ENCODE results near the gene DUSP10. TPM values are rescaled to one million over a fixed set of nuclear protein-coding genes. Genes with fewer than 3 reads are reported as not detected.

The DUSP10 gene
- polyA plus RNA-seq, 1 donor from 2014 or later: 2.0 TPM

- Histone ChIP-seq H3K9ac (ENCODE audit: low read length) (no peak overlapping the region), H3K27me3 (ENCODE audit: insufficient read depth, low read depth, low read length) (no peaks in the 10 kb centered on the region), H3K4me2 (ENCODE audit: low read length) (no peak overlapping the region), H3K79me2 (replicated peaks; ENCODE audit: insufficient read depth, low read length) (no peaks in the 10 kb centered on the region), H3K27ac (ENCODE audit: low read length) (no peak overlapping the region), H3K4me3 (ENCODE audit: low read length) (no peak overlapping the region), H3K9me3 (ENCODE audit: low read length) (no peaks in the 10 kb centered on the region), H3K36me3 (ENCODE audit: insufficient read depth, low read length) (no peaks in the 10 kb centered on the region), H4K20me1 (ENCODE audit: insufficient read depth) (no peaks in the 10 kb centered on the region), H2AFZ (ENCODE audit: low read depth, low read length) (no peak overlapping the region), H3K9me2 (ENCODE audit: insufficient read depth, low read length) (no peaks in the 10 kb centered on the region), H3F3A (ENCODE audit: insufficient read depth, low read length, poor library complexity, severe bottlenecking) (no peaks in the 10 kb centered on the region)
- TF ChIP-seq TAF1 (IDR thresholded peaks at IDR 0.05; ENCODE audit: low read depth) (no peak), SMC3 (conservative IDR thresholded peaks at IDR 0.05; ENCODE audit: poor library complexity) (no peak), EP300 (conservative IDR thresholded peaks at IDR 0.05; ENCODE audit: poor library complexity, severe bottlenecking) (no peak), POLR2AphosphoS5 (IDR thresholded peaks at IDR 0.05) (no peak), EZH2 (IDR thresholded peaks at IDR 0.05; ENCODE audit: borderline replicate concordance, insufficient read depth, low read length, poor library complexity, severe bottlenecking) (no peak), RAD21 (conservative IDR thresholded peaks at IDR 0.05) (no peak), MXI1 (conservative IDR thresholded peaks at IDR 0.05; ENCODE audit: poor library complexity, severe bottlenecking) (no peak), CTCF (IDR thresholded peaks at IDR 0.05; ENCODE audit: poor library complexity, severe bottlenecking) (no peak)
- TF ChIP-seq, protein P1, sequence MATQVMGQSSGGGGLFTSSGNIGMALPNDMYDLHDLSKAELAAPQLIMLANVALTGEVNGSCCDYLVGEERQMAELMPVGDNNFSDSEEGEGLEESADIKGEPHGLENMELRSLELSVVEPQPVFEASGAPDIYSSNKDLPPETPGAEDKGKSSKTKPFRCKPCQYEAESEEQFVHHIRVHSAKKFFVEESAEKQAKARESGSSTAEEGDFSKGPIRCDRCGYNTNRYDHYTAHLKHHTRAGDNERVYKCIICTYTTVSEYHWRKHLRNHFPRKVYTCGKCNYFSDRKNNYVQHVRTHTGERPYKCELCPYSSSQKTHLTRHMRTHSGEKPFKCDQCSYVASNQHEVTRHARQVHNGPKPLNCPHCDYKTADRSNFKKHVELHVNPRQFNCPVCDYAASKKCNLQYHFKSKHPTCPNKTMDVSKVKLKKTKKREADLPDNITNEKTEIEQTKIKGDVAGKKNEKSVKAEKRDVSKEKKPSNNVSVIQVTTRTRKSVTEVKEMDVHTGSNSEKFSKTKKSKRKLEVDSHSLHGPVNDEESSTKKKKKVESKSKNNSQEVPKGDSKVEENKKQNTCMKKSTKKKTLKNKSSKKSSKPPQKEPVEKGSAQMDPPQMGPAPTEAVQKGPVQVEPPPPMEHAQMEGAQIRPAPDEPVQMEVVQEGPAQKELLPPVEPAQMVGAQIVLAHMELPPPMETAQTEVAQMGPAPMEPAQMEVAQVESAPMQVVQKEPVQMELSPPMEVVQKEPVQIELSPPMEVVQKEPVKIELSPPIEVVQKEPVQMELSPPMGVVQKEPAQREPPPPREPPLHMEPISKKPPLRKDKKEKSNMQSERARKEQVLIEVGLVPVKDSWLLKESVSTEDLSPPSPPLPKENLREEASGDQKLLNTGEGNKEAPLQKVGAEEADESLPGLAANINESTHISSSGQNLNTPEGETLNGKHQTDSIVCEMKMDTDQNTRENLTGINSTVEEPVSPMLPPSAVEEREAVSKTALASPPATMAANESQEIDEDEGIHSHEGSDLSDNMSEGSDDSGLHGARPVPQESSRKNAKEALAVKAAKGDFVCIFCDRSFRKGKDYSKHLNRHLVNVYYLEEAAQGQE (IDR thresholded peaks at IDR 0.05; ENCODE audit: borderline replicate concordance): no peak
Observed at GRCh38 chr1:221663321-221663720, 78.6 kb downstream of the DUSP10 start.

- TF ChIP-seq EZH2 (IDR thresholded peaks at IDR 0.05; ENCODE audit: borderline replicate concordance, insufficient read depth, low read length, poor library complexity, severe bottlenecking) (no peak), SMC3 (conservative IDR thresholded peaks at IDR 0.05; ENCODE audit: poor library complexity) (no peak)
- H3K36me3 ChIP-seq (ENCODE audit: insufficient read depth, low read length): no peaks in the 10 kb centered on the region
Observed at GRCh38 chr1:221655766-221656305, 86.1 kb downstream of the DUSP10 start.

More at GRCh38 chr1:221655766-221656305, 86.1 kb downstream of the DUSP10 start:
- Histone ChIP-seq H3K4me3 (ENCODE audit: low read length) (no peak overlapping the region), H3K27ac (ENCODE audit: low read length) (no peak overlapping the region), H2AFZ (ENCODE audit: low read depth, low read length) (no peak overlapping the region), H3F3A (ENCODE audit: insufficient read depth, low read length, poor library complexity, severe bottlenecking) (no peaks in the 10 kb centered on the region), H3K9ac (ENCODE audit: low read length) (no peak overlapping the region), H3K9me3 (ENCODE audit: low read length) (no peaks in the 10 kb centered on the region), H3K4me2 (ENCODE audit: low read length) (no peak overlapping the region), H3K79me2 (replicated peaks; ENCODE audit: insufficient read depth, low read length) (no peaks in the 10 kb centered on the region), H4K20me1 (ENCODE audit: insufficient read depth) (no peaks in the 10 kb centered on the region), H3K9me2 (ENCODE audit: insufficient read depth, low read length) (no peaks in the 10 kb centered on the region), H3K27me3 (ENCODE audit: insufficient read depth, low read depth, low read length) (no peaks in the 10 kb centered on the region)
